T-helper 1 cell treated with Interleukin-12 subunit alpha and Interleukin-12 subunit beta and Interleukin-4 antibody, amounts not matched to agents 30 ng/mL and 1 ng/mL, for 36 hours (primary cell): ENCODE results near the gene UGT2A2. TPM values are rescaled to one million over a fixed set of nuclear protein-coding genes. Genes with fewer than 3 reads are reported as not detected.

Experiments
- intact Hi-C: fragments of 100-400 bp; cut with micrococcal nuclease; formaldehyde crosslinking; loops from one replicate; pipeline ENCODE4 v1.15.1; 2024
- total RNA-seq: library from RNA; stranded (reverse); gene quantifications from 2 replicates; pipeline ENCODE4 v1.2.3, GENCODE V29; 2022

Gene UGT2A2
- total RNA-seq, 1 donor from 2014 or later, result not detected

- intact Hi-C loops, result no loop called here
Observed at GRCh38 chr4:69576251-69576877, 63.1 kb downstream of the UGT2A2 start.

GRCh38 chr4:69568787-69569186, 70.7 kb downstream of the UGT2A2 start:
- intact Hi-C loops, result no loop called here

GRCh38 chr4:69563424-69563823, 76.0 kb downstream of the UGT2A2 start:
- intact Hi-C loops, result no loop called here

GRCh38 chr4:69549651-69550050, 89.8 kb downstream of the UGT2A2 start:
- intact Hi-C loops, result no loop called here

GRCh38 chr4:69546134-69546765, 93.2 kb downstream of the UGT2A2 start:
- intact Hi-C loops, result no loop called here

Other genes with a start within 250 kb of the UGT2A2 start
- gene UGT2B4, start 143.7 kb downstream of the UGT2A2 start, total RNA-seq, result not detected in 2 replicates
- not detected in 2 replicates for gene UGT2A1, start 13.6 kb upstream of the UGT2A2 start, total RNA-seq
- 8.1 and 9.8 TPM in 2 replicates for gene SULT1B1, start 121.0 kb upstream of the UGT2A2 start, total RNA-seq
- gene SULT1E1, start 220.5 kb upstream of the UGT2A2 start, total RNA-seq, result not detected in 2 replicates